H1 (cell line): ENCODE measurements around the gene IFT80. TPM values are rescaled to one million over a fixed set of nuclear protein-coding genes. Genes with fewer than 3 reads are reported as not detected.

Source experiments
- CHD7 ChIP-seq: fragments of 300-600 bp; sonication (generic); IDR thresholded peaks from 2 replicates; pipeline ENCODE4 v1.7.1; 2012; ENCODE audit warnings: low read length, moderate library complexity, mild to moderate bottlenecking, inconsistent platforms; ENCODE audit not compliant: insufficient replicate concordance
- polyA plus RNA-seq, 7 experiments: library from polyadenylated mRNA; depleted of rRNA in 3 of 7; stranded (reverse) in 5 of 7; unstranded in 2 of 7; fragments of >200 nt in 5 of 7; fragments of 200-250 nt in 2 of 7; gene quantifications; 1 replicate in 5 of 7; 2 replicates in 1 of 7; 4 replicates in 1 of 7; pipeline versions ENCODE4 v1.2.1 to v1.2.3, GENCODE V29; 2011 to 2013; ENCODE audit warnings: missing spikeins in 2 of 7, mixed read lengths in 2 of 7
- total RNA-seq: library from RNA; stranded (reverse); fragmentation: NEBNext Ultra II Directional; extraction: Animal tissue kit (Norgen Biotek cat#: 25700); gene quantifications from 2 replicates; pipeline ENCODE4 v1.2.1, GENCODE V29; 2021

The IFT80 gene
- total and polyA plus RNA-seq, 2 of the 8 experiments (the other 6 are each of a cell fraction or from before 2014, with no cell fraction given): 7.2 to 25.9 TPM

GRCh38 chr3:160218136-160218535, 180.9 kb downstream of the IFT80 start (continued):
- no peak for TF ChIP-seq CHD7
